Activated B cell treated with CpG ODN at 0.5 μM for 24 hours (primary cell): ENCODE results near the gene NR6A1. TPM values are rescaled to one million over a fixed set of nuclear protein-coding genes. Genes with fewer than 3 reads are reported as not detected.

ENCODE experiments used
- ATAC-seq: fragments of 200-7000 bp; cut with Tn5 transposase; one replicate; pipeline ENCODE4 v1.10.0; 2021; ENCODE audit warnings: low read depth, mild to moderate bottlenecking, moderate library complexity
- CTCF ChIA-PET: fragments of 350-600 bp; sonication (Branson Sonifier 250); formaldehyde crosslinking; loops from one replicate; lab custom pipeline; 2021; ENCODE audit warnings: antibody characterized with exemption; lab: Charles Lee
- POLR2A ChIA-PET: fragments of 350-600 bp; sonication (Branson Sonifier 250); formaldehyde crosslinking; loops from one replicate; lab custom pipeline; 2021; ENCODE audit warnings: antibody characterized with exemption; lab: Charles Lee
- DNase-seq: peaks from one replicate; pipeline ENCODE4 v3.0.0; 2022
- H3K27ac Mint-ChIP-seq: one replicate; pipeline ENCODE4 v1.8.0; 2020; ENCODE audit warnings: mixed read lengths
- H3K27me3 Mint-ChIP-seq: one replicate; pipeline ENCODE4 v1.8.0; 2021; ENCODE audit warnings: mixed read lengths
- H3K36me3 Mint-ChIP-seq: one replicate; pipeline ENCODE4 v1.8.0; 2021; ENCODE audit warnings: low read depth, mixed read lengths
- H3K4me1 Mint-ChIP-seq: one replicate; pipeline ENCODE4 v1.8.0; 2021; ENCODE audit warnings: mixed read lengths
- H3K4me3 Mint-ChIP-seq: one replicate; pipeline ENCODE4 v1.8.0; 2020; ENCODE audit warnings: mild to moderate bottlenecking, mixed read lengths
- H3K9me3 Mint-ChIP-seq: one replicate; pipeline ENCODE4 v1.8.0; 2020; ENCODE audit warnings: mixed read lengths
- CTCF ChIP-seq: fragments of 200-600 bp; IDR thresholded peaks from one replicate; pipeline ENCODE4 v1.8.0; 2022; ENCODE audit warnings: antibody characterized with exemption, mild to moderate bottlenecking
- intact Hi-C: fragments of 100-400 bp; cut with micrococcal nuclease; formaldehyde crosslinking; loops from one replicate; pipeline ENCODE4 v1.15.1; 2024
- total RNA-seq: library from RNA; stranded (reverse); gene quantifications from 2 replicates; pipeline ENCODE4 v1.2.3, GENCODE V29; 2022

NR6A1 gene
- total RNA-seq, 1 donor from 2014 or later: 3.1 TPM

DNA sequence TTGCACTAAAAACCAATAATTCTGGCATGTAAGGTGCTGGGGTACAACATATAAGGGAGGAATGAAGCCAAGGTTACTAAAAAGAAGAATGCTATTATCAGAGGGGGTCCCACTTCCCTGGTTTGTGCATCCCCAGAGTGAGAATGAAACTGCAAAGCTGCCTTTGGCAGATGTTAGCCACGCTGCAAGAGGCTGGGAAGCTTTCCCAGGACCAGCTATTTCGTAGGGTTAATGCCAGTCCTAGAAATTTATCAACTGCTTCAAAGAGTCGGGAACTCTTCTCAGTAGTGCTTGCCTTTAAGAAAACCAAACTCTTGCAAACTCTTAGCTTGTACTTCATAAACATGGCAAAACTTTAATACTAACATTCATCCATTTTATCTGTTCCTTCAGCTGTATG, 176.4 kb downstream of the NR6A1 start:
- Mint-ChIP-seq H3K9me3 (no peaks in the 10 kb centered on the region), H3K4me1 (no peaks in the 10 kb centered on the region), H3K36me3 (no peaks in the 10 kb centered on the region), H3K4me3 (no peak overlapping the region), H3K27ac (no peak overlapping the region), H3K27me3 (peaks cover 10% of the 10 kb centered on the region)
- intact Hi-C loops: no loop called here
- CTCF ChIA-PET: no interaction called here
- no peak for TF ChIP-seq CTCF
- DNase-seq (no peak), ATAC-seq (no peak)
- POLR2A ChIA-PET: no interaction called here

GRCh38 chr9:124594225-124594624, 176.9 kb downstream of the NR6A1 start:
- no peak for TF ChIP-seq CTCF
- no peaks in the 10 kb centered on the region for H3K36me3 Mint-ChIP-seq
- H3K27me3 Mint-ChIP-seq: peaks cover 10% of the 10 kb centered on the region
- POLR2A ChIA-PET: no interaction called here
- no peaks in the 10 kb centered on the region for H3K9me3 Mint-ChIP-seq
- H3K4me1 Mint-ChIP-seq: no peaks in the 10 kb centered on the region
- ATAC-seq (no peak), DNase-seq (no peak)
- no peak overlapping the region for H3K4me3 Mint-ChIP-seq
- CTCF ChIA-PET: no interaction called here
- intact Hi-C loops: no loop called here
- no peak overlapping the region for H3K27ac Mint-ChIP-seq

- POLR2A ChIA-PET: no interaction called here
- no peak overlapping the region for H3K27ac Mint-ChIP-seq
- H3K36me3 Mint-ChIP-seq: no peaks in the 10 kb centered on the region
- intact Hi-C loops: no loop called here
- H3K4me1 Mint-ChIP-seq: no peaks in the 10 kb centered on the region
- H3K9me3 Mint-ChIP-seq: no peaks in the 10 kb centered on the region
- TF ChIP-seq CTCF: no peak
- ATAC-seq (no peak), DNase-seq (no peak)
- peaks cover 10% of the 10 kb centered on the region for H3K27me3 Mint-ChIP-seq
- no peak overlapping the region for H3K4me3 Mint-ChIP-seq
- CTCF ChIA-PET: no interaction called here
Observed at GRCh38 chr9:124593651-124594058, 177.5 kb downstream of the NR6A1 start.

DNA sequence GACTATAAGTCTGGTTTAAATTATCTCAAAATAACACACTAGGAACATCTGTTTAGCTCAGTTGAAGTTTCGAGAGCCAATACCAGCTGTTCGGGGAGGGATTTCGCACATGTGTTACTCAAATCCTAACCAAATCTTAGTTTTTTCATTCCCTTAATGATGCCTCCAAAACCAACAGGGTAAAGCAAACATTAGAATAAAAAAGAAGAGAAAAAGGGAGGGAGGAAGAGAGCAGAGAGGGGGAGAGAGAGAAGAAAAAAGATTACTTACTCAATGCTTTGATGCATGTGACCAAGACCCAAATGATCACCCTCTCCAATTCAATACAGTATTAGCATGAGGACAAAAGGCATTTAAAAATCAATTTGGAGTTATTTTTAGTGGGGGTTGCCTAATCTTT, 177.9 kb downstream of the NR6A1 start:
- ATAC-seq (no peak), DNase-seq (no peak)
- POLR2A ChIA-PET: no interaction called here
- CTCF ChIA-PET: no interaction called here
- intact Hi-C loops: no loop called here
- Mint-ChIP-seq H3K27ac (no peak overlapping the region), H3K27me3 (peaks cover 10% of the 10 kb centered on the region), H3K9me3 (no peaks in the 10 kb centered on the region), H3K36me3 (no peaks in the 10 kb centered on the region), H3K4me3 (no peak overlapping the region), H3K4me1 (no peaks in the 10 kb centered on the region)
- no peak for TF ChIP-seq CTCF

- TF ChIP-seq CTCF: no peak
- no peaks in the 10 kb centered on the region for H3K36me3 Mint-ChIP-seq
- no peaks in the 10 kb centered on the region for H3K9me3 Mint-ChIP-seq
- CTCF ChIA-PET: no interaction called here
- no peak overlapping the region for H3K27ac Mint-ChIP-seq
- H3K4me3 Mint-ChIP-seq: no peak overlapping the region
- ATAC-seq (no peak), DNase-seq (no peak)
- intact Hi-C loops: no loop called here
- no peaks in the 10 kb centered on the region for H3K4me1 Mint-ChIP-seq
- H3K27me3 Mint-ChIP-seq: peaks cover 10% of the 10 kb centered on the region
- POLR2A ChIA-PET: no interaction called here
Observed at GRCh38 chr9:124590889-124591641, 180.0 kb downstream of the NR6A1 start.
